Mesendoderm (in vitro differentiated cells): ENCODE data around the gene C14orf119.

Experiments
- DNase-seq: peaks from one replicate; pipeline ENCODE4 v3.0.0; 2013
- H2AK5ac ChIP-seq: 2 replicates; pipeline ENCODE4 v1.6.1; 2013; ENCODE audit warnings: low read length, inconsistent platforms
- H2BK120ac ChIP-seq: 2 replicates; pipeline ENCODE4 v1.6.1; 2013; ENCODE audit warnings: low read depth, mild to moderate bottlenecking, low read length, moderate library complexity, mixed read lengths
- H2BK15ac ChIP-seq: replicated peaks from 2 replicates; pipeline ENCODE4 v1.6.1; 2013; ENCODE audit warnings: low read depth, mild to moderate bottlenecking, moderate library complexity
- H2BK5ac ChIP-seq: 2 replicates; pipeline ENCODE4 v1.6.1; 2013; ENCODE audit warnings: low read length, inconsistent platforms
- H3K18ac ChIP-seq: 2 replicates; pipeline ENCODE4 v1.6.1; 2013; ENCODE audit warnings: mild to moderate bottlenecking, low read length, mixed read lengths
- H3K23ac ChIP-seq: one replicate; pipeline ENCODE4 v1.6.1; 2013; ENCODE audit warnings: low read length
- H3K27ac ChIP-seq: 2 replicates; pipeline ENCODE4 v1.5.1; 2013; ENCODE audit warnings: low read depth, mild to moderate bottlenecking, inconsistent platforms, low read length, moderate library complexity
- H3K27me3 ChIP-seq: 2 replicates; pipeline ENCODE4 v1.6.1; 2013; ENCODE audit warnings: low read length, control low read depth, mild to moderate bottlenecking, inconsistent platforms; ENCODE audit not compliant: insufficient read depth, poor library complexity
- H3K36me3 ChIP-seq: 2 replicates; pipeline ENCODE4 v1.6.1; 2013; ENCODE audit warnings: low read length, inconsistent platforms; ENCODE audit not compliant: control insufficient read depth, insufficient read depth
- H3K4ac ChIP-seq: one replicate; pipeline ENCODE4 v1.6.1; 2013; ENCODE audit warnings: low read depth, mild to moderate bottlenecking, low read length, moderate library complexity
- H3K4me1 ChIP-seq: 2 replicates; pipeline ENCODE4 v1.6.1; 2013; ENCODE audit warnings: low read depth, low read length, inconsistent platforms; ENCODE audit not compliant: control insufficient read depth
- H3K4me2 ChIP-seq: 2 replicates; pipeline ENCODE4 v1.6.1; 2013; ENCODE audit warnings: low read length
- H3K4me3 ChIP-seq: 2 replicates; pipeline ENCODE4 v1.5.1; 2013; ENCODE audit warnings: mild to moderate bottlenecking, low read length
- H3K56ac ChIP-seq: one replicate; pipeline ENCODE4 v1.6.1; 2013; ENCODE audit warnings: low read length
- H3K79me1 ChIP-seq: 2 replicates; pipeline ENCODE4 v1.6.1; 2013; ENCODE audit warnings: low read length, inconsistent platforms
- H3K79me2 ChIP-seq: 2 replicates; pipeline ENCODE4 v1.6.1; 2013; ENCODE audit warnings: mild to moderate bottlenecking, low read length; ENCODE audit not compliant: control insufficient read depth, insufficient read depth
- H3K9ac ChIP-seq: 2 replicates; pipeline ENCODE4 v1.6.1; 2013; ENCODE audit warnings: low read length, inconsistent platforms
- H4K5ac ChIP-seq: one replicate; pipeline ENCODE4 v1.6.1; 2013; ENCODE audit warnings: low read length
- H4K8ac ChIP-seq: one replicate; pipeline ENCODE4 v1.6.1; 2013; ENCODE audit warnings: low read depth, mild to moderate bottlenecking, control low read depth, low read length, moderate library complexity
- WGBS: extraction: QIAGEN DNeasy Blood & Tissue Kit; methylation state at CpG from one replicate; pipeline ENCODE4 v1.1.7; 2013; ENCODE audit warnings: low lambda C conversion rate, missing lambda C conversion rate; ENCODE audit not compliant: insufficient coverage; ENCODE audit errors: extremely low coverage; 5-methylcytosine and 5-hydroxymethylcytosine counted together

Gene C14orf119

GRCh38 chr14:23094666-23095195 lies 574 bp upstream of the C14orf119 start, which contains the start of gene ACIN1:
TSS of gene ACIN1 (minus strand) at chr14:23095136. CDS start at chr14:23095112, 24 bp downstream.
- Histone ChIP-seq H3K4me2 (peak within 1 kb of the TSS; percentile 75), H2AK5ac (no peak within 1 kb of the TSS), H3K9ac (peak within 1 kb of the TSS; percentile 99), H4K8ac (peak within 1 kb of the TSS; percentile 82), H3K18ac (peak within 1 kb of the TSS; percentile 97), H3K79me2 (peaks cover 52% of the 10 kb centered on the region), H3K4me1 (peaks cover 9% of the 10 kb centered on the region), H3K79me1 (peaks cover 17% of the 10 kb centered on the region), H3K27me3 (no peaks in the 10 kb centered on the region), H2BK120ac (no peak within 1 kb of the TSS), H3K56ac (peak within 1 kb of the TSS; percentile 100), H4K5ac (peak within 1 kb of the TSS; percentile 56), H3K4me3 (peak within 1 kb of the TSS; percentile 99), H3K36me3 (peaks cover 7% of the 10 kb centered on the region), H3K4ac (peak within 1 kb of the TSS; percentile 97), H3K27ac (peak within 1 kb of the TSS; percentile 94), H2BK15ac (no peak within 1 kb of the TSS), H2BK5ac (peak within 1 kb of the TSS; percentile 95), H3K23ac (no peak within 1 kb of the TSS)
- peak; percentile 97 for DNase-seq
- no CpG with 5 or more reads among the region's 55 CpGs for WGBS

GRCh38 chr14:23097786-23098185 lies 2.5 kb downstream of the C14orf119 start:
- H3K27me3 ChIP-seq = no peaks in the 10 kb centered on the region
- no peak overlapping the region for H3K4ac ChIP-seq
- peaks cover 1% of the 10 kb centered on the region for H3K36me3 ChIP-seq
- no CpG with 5 or more reads among the region's 7 CpGs for WGBS
- H3K23ac ChIP-seq = no peak overlapping the region
- H3K18ac ChIP-seq = no peak overlapping the region
- peaks cover 9% of the 10 kb centered on the region for H3K4me1 ChIP-seq
- peaks cover 37% of the 10 kb centered on the region for H3K79me2 ChIP-seq
- H2BK120ac ChIP-seq = no peak overlapping the region
- no peak for DNase-seq
- H3K79me1 ChIP-seq = peaks cover 14% of the 10 kb centered on the region
- no peak overlapping the region for H3K27ac ChIP-seq
- no peak overlapping the region for H3K4me3 ChIP-seq
- H2AK5ac ChIP-seq = no peak overlapping the region
- H3K56ac ChIP-seq = peak overlapping the region; percentile 36
- no peak overlapping the region for H2BK15ac ChIP-seq
- H3K4me2 ChIP-seq = no peak overlapping the region
- H2BK5ac ChIP-seq = no peak overlapping the region
- no peak overlapping the region for H4K8ac ChIP-seq
- H4K5ac ChIP-seq = no peak overlapping the region
- peak overlapping the region; percentile 10 for H3K9ac ChIP-seq

- H3K23ac ChIP-seq = no peak overlapping the region
- no peak overlapping the region for H3K9ac ChIP-seq
- no peak overlapping the region for H3K18ac ChIP-seq
- no peak overlapping the region for H4K8ac ChIP-seq
- no peak overlapping the region for H3K56ac ChIP-seq
- H3K4me3 ChIP-seq = no peak overlapping the region
- H3K4me1 ChIP-seq = no peaks in the 10 kb centered on the region
- peaks cover 9% of the 10 kb centered on the region for H3K79me1 ChIP-seq
- DNase-seq = no peak
- H4K5ac ChIP-seq = no peak overlapping the region
- H2BK120ac ChIP-seq = no peak overlapping the region
- no peaks in the 10 kb centered on the region for H3K27me3 ChIP-seq
- no peak overlapping the region for H3K27ac ChIP-seq
- H3K36me3 ChIP-seq = peaks cover 1% of the 10 kb centered on the region
- WGBS = no CpG with 5 or more reads among the region's 10 CpGs
- H2BK15ac ChIP-seq = no peak overlapping the region
- H3K4ac ChIP-seq = no peak overlapping the region
- H3K4me2 ChIP-seq = no peak overlapping the region
- no peak overlapping the region for H2AK5ac ChIP-seq
- H3K79me2 ChIP-seq = peaks cover 21% of the 10 kb centered on the region
- H2BK5ac ChIP-seq = no peak overlapping the region
Measured at GRCh38 chr14:23099212-23099861, 4.0 kb downstream of the C14orf119 start.

- Histone ChIP-seq H2AK5ac (no peak overlapping the region), H3K79me2 (peaks cover 16% of the 10 kb centered on the region), H3K27me3 (no peaks in the 10 kb centered on the region), H3K56ac (no peak overlapping the region), H3K4me2 (no peak overlapping the region), H3K4ac (no peak overlapping the region), H3K4me3 (no peak overlapping the region), H3K9ac (no peak overlapping the region), H3K4me1 (peaks cover 2% of the 10 kb centered on the region), H2BK15ac (no peak overlapping the region), H3K36me3 (peaks cover 1% of the 10 kb centered on the region), H2BK120ac (no peak overlapping the region), H4K5ac (no peak overlapping the region), H4K8ac (no peak overlapping the region), H2BK5ac (no peak overlapping the region), H3K23ac (no peak overlapping the region), H3K79me1 (peaks cover 9% of the 10 kb centered on the region), H3K18ac (no peak overlapping the region), H3K27ac (no peak overlapping the region)
- DNase-seq = peak; percentile 44
- no CpG with 5 or more reads among the region's 6 CpGs for WGBS
Measured at GRCh38 chr14:23101213-23101970, 6.1 kb downstream of the C14orf119 start.

- H3K79me1 ChIP-seq = peaks cover 9% of the 10 kb centered on the region
- no peak overlapping the region for H2BK5ac ChIP-seq
- no peak overlapping the region for H3K4me3 ChIP-seq
- H3K18ac ChIP-seq = no peak overlapping the region
- H3K9ac ChIP-seq = no peak overlapping the region
- H3K56ac ChIP-seq = no peak overlapping the region
- no peak overlapping the region for H2AK5ac ChIP-seq
- no peak overlapping the region for H2BK120ac ChIP-seq
- no peak overlapping the region for H3K4ac ChIP-seq
- no peak overlapping the region for H3K4me2 ChIP-seq
- peaks cover 1% of the 10 kb centered on the region for H3K36me3 ChIP-seq
- no peak overlapping the region for H3K27ac ChIP-seq
- H2BK15ac ChIP-seq = no peak overlapping the region
- peaks cover 6% of the 10 kb centered on the region for H3K4me1 ChIP-seq
- WGBS = no CpG with 5 or more reads among the region's 10 CpGs
- no peak overlapping the region for H3K23ac ChIP-seq
- no peaks in the 10 kb centered on the region for H3K27me3 ChIP-seq
- peaks cover 9% of the 10 kb centered on the region for H3K79me2 ChIP-seq
- DNase-seq = no peak
- H4K8ac ChIP-seq = no peak overlapping the region
- H4K5ac ChIP-seq = no peak overlapping the region
Measured at GRCh38 chr14:23101986-23102625, 6.8 kb downstream of the C14orf119 start.
